ENCODE data around the gene GJC2. TPM values are rescaled to one million over a fixed set of nuclear protein-coding genes. Genes with fewer than 3 reads are reported as not detected.

The GJC2 gene
- total and polyA plus RNA-seq, 2 donors (not counting 1 experiment from before 2014, with no cell fraction given) = 0.16 to 0.30 TPM

- Histone ChIP-seq H4K20me1 (ENCODE audit: control insufficient read depth, insufficient read depth, low read length, poor library complexity, severe bottlenecking) (peaks cover 12% of the 10 kb centered on the region), H2AFZ (ENCODE audit: insufficient read depth, low read depth, low read length, poor library complexity, severe bottlenecking) (no peak overlapping the region), H3K79me2 (ENCODE audit: control insufficient read depth, insufficient read depth, low read length) (peaks cover 37% of the 10 kb centered on the region), H3K27me3 (replicated peaks in 1 of 4; ENCODE audit: control extremely low read depth in 1 of 4, control insufficient read depth in 3 of 4, insufficient read depth in 4 of 4, low read length in 3 of 4) (no peaks in the 10 kb centered on the region), H3K4me1 (ENCODE audit: control insufficient read depth in 2 of 2, insufficient read depth in 2 of 2, low read length in 2 of 2) (peaks cover 34 to 48% of the 10 kb centered on the region in 2 donors), H3K9me3 (ENCODE audit: control extremely low read depth in 1 of 3, control insufficient read depth in 2 of 3, insufficient read depth in 1 of 3, low read length in 2 of 3) (no peaks in the 10 kb centered on the region), H3K27ac (ENCODE audit: low read length in 2 of 2) (no peak overlapping the region), H3K4me2 (replicated peaks; ENCODE audit: low read depth, low read length, poor library complexity, severe bottlenecking) (no peak overlapping the region), H3K36me3 (replicated peaks in 1 of 2; ENCODE audit: control extremely low read depth in 1 of 2, control insufficient read depth in 1 of 2, extremely low read depth in 1 of 2, insufficient read depth in 2 of 2, low read length in 1 of 2) (peaks cover 0 to 17% of the 10 kb centered on the region in 2 experiments), H3K9ac (ENCODE audit: low read length) (no peak overlapping the region), H3K4me3 (ENCODE audit: control extremely low read depth in 1 of 5, extremely low read depth in 1 of 5, insufficient read depth in 1 of 5, low read depth in 2 of 5, low read length in 4 of 5) (no peak overlapping the region)
- 94% methylated on average over 8 of the region's 8 CpGs for WGBS (ENCODE audit: insufficient coverage)
- POLR2A ChIA-PET = interaction anchor here (1.3 to 1.5 kb wide), 2 partner anchors 24 to 60 kb away, joined by 3 to 5 read pairs; partner anchors contain the start of gene ARF1
- no peak overlapping the region for H3K27ac Mint-ChIP-seq
- H3K4me1 Mint-ChIP-seq = peaks cover 42% of the 10 kb centered on the region
- intact Hi-C loops (cut with micrococcal nuclease) = loop anchor here (10.0 kb wide), 2 partner anchors 169 to 1399 kb away; partner anchors contain the start of gene NUP133
- ATAC-seq (ENCODE audit: low read depth) = no peak
- peak overlapping the region; percentile 60 for H3K4me3 Mint-ChIP-seq
- no peak for DNase-seq
- CTCF ChIA-PET = interaction anchor here (1.0 kb wide), 1 partner anchor 59 kb away, joined by 4 read pairs; the partner anchor contains the start of gene IBA57
- TF ChIP-seq CTCF (IDR thresholded peaks at IDR 0.05) (no peak), EZH2 (IDR thresholded peaks at IDR 0.05; ENCODE audit: borderline replicate concordance, insufficient read depth, low read depth, low read length, poor library complexity, severe bottlenecking) (no peak)
- H3K9me3 Mint-ChIP-seq (ENCODE audit: insufficient read depth) = no peaks in the 10 kb centered on the region
- no peaks in the 10 kb centered on the region for H3K27me3 Mint-ChIP-seq
Measured at GRCh38 chr1:228105996-228106799, 43.5 kb upstream of the GJC2 start.

GRCh38 chr1:228106800-228107054 is 43.0 kb upstream of the GJC2 start:
- peak overlapping the region; percentile 20 for H3K27ac Mint-ChIP-seq
- no peak overlapping the region for H3K4me2 ChIP-seq (replicated peaks; ENCODE audit: low read depth, low read length, poor library complexity, severe bottlenecking)
- H3K9ac ChIP-seq (ENCODE audit: low read length) = no peak overlapping the region
- H3K4me1 ChIP-seq (ENCODE audit: control insufficient read depth in 2 of 2, insufficient read depth in 2 of 2, low read length in 2 of 2) = peaks cover 29 to 45% of the 10 kb centered on the region in 2 donors
- no peak overlapping the region for H2AFZ ChIP-seq (ENCODE audit: insufficient read depth, low read depth, low read length, poor library complexity, severe bottlenecking)
- POLR2A ChIA-PET = no interaction called here
- no peak overlapping the region for H3K27ac ChIP-seq (ENCODE audit: low read length in 2 of 2)
- no peak overlapping the region for H3K4me3 ChIP-seq (ENCODE audit: control extremely low read depth in 1 of 5, extremely low read depth in 1 of 5, insufficient read depth in 1 of 5, low read depth in 2 of 5, low read length in 4 of 5)
- peaks cover 38% of the 10 kb centered on the region for H3K4me1 Mint-ChIP-seq
- H3K9me3 ChIP-seq (ENCODE audit: control extremely low read depth in 1 of 3, control insufficient read depth in 2 of 3, insufficient read depth in 1 of 3, low read length in 2 of 3) = no peaks in the 10 kb centered on the region
- WGBS (ENCODE audit: insufficient coverage) = 98% methylated on average over 9 of the region's 9 CpGs
- no peaks in the 10 kb centered on the region for H3K27me3 ChIP-seq (replicated peaks in 1 of 4; ENCODE audit: control extremely low read depth in 1 of 4, control insufficient read depth in 3 of 4, insufficient read depth in 4 of 4, low read length in 3 of 4)
- TF ChIP-seq CTCF (IDR thresholded peaks at IDR 0.05) = no peak
- TF ChIP-seq EZH2 (IDR thresholded peaks at IDR 0.05; ENCODE audit: borderline replicate concordance, insufficient read depth, low read depth, low read length, poor library complexity, severe bottlenecking) = no peak
- no peak for DNase-seq
- CTCF ChIA-PET = interaction anchor here (1.0 kb wide), 1 partner anchor 59 kb away, joined by 4 read pairs; the partner anchor contains the start of gene IBA57
- H3K27me3 Mint-ChIP-seq = no peaks in the 10 kb centered on the region
- H3K9me3 Mint-ChIP-seq (ENCODE audit: insufficient read depth) = no peaks in the 10 kb centered on the region
- intact Hi-C loops (cut with micrococcal nuclease) = loop anchor here (10.0 kb wide), 2 partner anchors 168 to 1398 kb away; partner anchors contain the start of gene NUP133
- H4K20me1 ChIP-seq (ENCODE audit: control insufficient read depth, insufficient read depth, low read length, poor library complexity, severe bottlenecking) = peaks cover 6% of the 10 kb centered on the region
- peak overlapping the region; percentile 60 for H3K4me3 Mint-ChIP-seq
- peaks cover 37% of the 10 kb centered on the region for H3K79me2 ChIP-seq (ENCODE audit: control insufficient read depth, insufficient read depth, low read length)
- ATAC-seq (ENCODE audit: low read depth) = no peak
- H3K36me3 ChIP-seq (replicated peaks in 1 of 2; ENCODE audit: control extremely low read depth in 1 of 2, control insufficient read depth in 1 of 2, extremely low read depth in 1 of 2, insufficient read depth in 2 of 2, low read length in 1 of 2) = peaks cover 0 to 17% of the 10 kb centered on the region in 2 experiments
